GM19035 (cell line): Measurements from ENCODE around the gene GSK3B.
A peak's percentile ranks its signal among the peaks of the same experiment; 100 is the strongest.

ENCODE experiments used
- ATAC-seq: cut with Tn5 transposase; IDR thresholded peaks from one replicate; pipeline ENCODE4 v1.9.1; 2021; ENCODE audit not compliant: unreplicated experiment

The GSK3B gene

DNA sequence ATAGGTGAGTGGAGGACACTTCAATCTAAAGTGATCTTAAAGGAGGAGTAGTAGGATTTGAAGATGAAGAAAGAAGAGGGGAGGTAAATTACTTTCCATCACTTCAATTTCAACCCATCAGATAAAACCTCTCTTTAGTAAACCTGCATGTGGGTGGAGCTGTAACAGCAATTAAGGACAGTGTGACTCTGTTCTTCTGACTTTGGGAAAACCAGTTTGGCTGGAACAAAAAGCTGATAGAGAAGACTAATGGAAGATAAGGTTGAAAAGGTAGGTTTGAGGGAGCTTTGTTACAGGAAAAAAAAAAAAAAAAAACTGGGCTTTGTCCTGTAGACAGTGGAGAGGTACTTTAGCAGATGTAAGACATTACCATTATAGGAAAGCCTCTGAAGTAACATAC lies 4.5 kb upstream of the GSK3B start:
- ATAC-seq, result no peak

DNA sequence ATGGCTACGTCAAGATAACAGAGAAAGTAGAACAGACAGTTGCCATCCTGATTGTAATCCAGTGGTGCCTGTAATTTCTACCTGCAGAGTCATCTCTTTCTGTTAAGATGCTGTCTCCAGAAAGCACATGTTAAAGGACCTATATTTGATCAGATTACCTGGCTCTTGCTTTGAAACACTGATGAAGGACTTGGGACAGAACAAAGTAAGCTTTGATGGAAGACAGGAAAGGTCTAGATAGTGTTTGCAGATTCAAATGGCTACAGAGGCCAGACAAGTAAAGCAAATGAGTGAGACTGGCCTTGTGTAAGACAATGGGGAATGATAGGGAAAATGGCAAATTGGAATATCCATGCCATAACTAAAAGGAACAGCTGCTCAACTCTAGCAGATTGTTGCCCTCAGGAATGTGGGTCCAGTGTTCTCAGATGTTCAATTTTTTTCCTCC lies 1.8 kb upstream of the GSK3B start:
- ATAC-seq, result no peak

DNA sequence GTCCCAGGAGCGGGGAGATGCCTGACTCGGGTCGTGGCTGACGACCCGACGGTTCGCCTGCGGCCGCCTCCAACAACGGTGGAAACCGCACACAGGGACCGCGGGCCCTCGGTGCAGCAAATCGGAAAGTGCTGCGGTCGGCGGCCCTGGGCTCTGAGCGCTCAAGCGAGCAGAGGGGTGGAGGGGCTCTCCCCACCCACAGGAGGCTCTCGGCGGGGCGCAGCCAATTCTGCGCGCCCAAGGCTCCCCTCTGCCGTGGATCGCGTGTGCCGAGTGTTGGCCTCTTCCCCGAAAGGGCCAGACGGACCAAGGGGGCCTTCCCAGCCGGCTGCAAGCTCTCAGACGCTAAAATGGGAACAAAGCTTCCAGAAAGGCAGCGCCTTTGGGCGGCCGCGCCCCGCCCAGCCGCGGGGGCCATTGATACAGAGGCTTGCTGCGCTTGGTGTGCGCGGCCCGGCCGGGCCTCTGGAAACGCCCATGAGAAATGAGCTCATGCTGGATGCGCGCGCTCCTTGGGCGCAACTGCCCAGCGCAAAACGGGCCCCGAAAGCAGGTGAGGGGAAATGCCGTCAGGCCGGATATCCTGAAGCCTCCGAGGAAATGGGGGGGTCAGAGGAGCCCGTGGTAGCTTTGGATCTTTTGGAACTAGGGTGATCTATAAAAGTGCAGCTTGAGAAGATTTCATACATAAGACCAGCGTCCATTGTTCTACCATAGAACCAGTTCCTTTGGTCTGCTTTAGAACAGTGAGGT lies 1.2 kb upstream of the GSK3B start:
- peak; percentile 47 for ATAC-seq

DNA sequence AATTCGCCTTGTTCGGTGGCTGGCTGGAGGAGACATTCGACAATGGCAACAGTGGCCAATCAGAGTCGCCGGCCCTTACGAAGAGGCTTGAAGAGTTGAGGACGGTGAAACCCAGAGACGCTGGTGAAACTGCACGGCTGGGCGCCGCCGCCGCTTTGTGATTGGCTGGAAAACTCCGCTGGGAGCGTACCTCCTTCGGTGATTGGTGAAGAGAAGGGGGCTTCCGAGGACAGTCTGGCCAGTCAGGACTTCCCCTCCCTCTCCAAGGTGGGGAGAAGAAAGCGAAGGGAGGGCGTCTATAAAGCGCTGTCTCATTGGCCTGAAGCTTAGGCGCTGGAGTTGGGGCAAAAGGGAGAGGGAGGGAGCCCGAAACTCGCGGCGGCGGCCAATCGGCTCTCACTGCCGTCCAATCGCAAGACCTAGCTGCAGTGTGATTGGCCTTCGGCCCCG lies 554 bp upstream of the GSK3B start:
- peak; percentile 66 for ATAC-seq

DNA sequence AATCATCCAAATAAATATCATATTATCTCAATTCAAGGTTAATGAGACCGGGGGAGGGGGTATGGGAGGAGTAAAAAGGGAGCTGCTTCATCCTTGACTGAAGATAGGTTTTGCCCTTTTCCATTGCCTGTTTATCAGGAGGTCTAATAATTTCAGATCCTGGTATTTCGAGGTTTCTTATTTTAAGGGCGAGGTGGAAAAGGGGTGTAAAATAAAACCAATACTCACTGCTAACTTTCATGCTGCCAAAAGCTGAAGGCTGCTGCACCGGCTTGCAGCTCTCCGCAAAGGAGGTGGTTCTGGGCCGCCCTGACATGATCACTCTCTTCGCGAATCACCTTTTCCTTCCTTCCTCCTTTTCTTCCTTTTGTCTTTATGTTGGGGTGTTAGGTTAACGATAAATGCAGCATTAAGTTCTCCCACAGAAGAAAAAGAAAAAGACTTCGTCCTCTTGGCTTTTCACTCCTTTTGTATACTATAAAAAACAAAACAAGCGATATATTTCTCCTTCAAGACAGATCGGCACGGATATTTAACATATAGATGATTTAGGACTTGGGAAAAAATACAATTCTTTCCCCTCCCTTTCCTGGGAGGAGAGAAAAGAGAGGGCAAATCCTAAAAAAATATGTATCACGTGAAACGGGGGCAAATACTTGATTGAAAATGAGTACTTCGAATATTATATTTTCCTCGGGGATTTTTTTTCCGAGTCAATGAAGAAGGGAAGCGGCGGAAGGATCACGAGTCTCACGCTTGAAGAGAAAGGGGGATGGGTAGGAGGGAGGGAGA lies 932 bp downstream of the GSK3B start:
- ATAC-seq, result no peak

DNA sequence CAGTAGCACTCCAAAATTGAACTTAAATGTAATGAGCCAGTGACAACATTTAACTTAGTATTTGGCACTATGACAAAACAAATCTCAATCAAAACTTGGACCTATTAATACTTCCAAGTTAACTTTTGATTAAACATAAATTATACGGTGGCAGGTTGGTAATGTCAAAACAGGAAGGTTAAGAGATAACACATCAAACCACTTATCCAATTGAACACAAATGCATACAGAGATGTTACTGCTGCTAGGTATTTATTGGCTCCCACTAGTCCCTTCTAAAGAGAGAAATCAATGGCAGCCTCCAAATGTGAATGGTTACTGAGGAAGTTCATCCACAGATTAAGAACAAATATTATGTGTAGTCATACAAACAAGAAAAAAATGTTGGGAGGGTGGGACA lies 1.8 kb downstream of the GSK3B start:
- no peak for ATAC-seq

DNA sequence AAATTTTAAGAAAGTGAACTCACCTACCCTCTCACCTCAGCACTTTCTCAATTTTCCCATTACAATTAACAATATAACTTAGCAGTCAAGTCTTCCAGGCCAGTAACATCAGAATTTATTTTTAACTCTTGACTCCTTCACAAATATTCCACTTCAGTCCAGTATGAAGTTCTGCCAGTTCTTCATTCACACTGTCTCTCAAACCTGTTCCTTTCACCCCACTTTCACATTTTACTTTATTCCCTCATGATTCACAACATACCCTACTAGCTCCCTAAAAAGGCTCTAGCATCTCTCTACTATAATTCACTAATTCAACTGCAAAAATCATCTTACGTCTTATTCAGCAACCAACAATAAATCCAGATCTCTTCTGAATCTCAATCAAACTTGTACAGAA lies 3.8 kb downstream of the GSK3B start:
- no peak for ATAC-seq

DNA sequence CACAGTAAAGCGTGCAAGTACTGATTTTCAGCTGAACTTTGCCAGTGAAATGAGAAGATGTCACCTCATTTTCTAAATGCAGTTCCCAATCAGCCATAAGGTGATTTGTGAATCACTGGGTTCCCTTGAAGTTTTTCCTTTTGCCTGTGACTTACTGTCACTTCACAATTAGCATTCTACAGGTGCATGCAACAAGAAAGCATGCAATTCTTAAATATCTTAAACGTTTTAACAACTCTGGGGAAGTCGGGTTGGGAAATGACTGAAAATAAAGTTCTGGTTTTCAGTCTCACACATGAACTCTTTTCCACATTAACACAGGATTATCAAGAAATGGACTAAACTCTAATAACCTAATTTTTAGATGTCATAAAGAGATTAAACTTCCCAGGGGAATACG lies 5.2 kb downstream of the GSK3B start:
- ATAC-seq, result no peak

DNA sequence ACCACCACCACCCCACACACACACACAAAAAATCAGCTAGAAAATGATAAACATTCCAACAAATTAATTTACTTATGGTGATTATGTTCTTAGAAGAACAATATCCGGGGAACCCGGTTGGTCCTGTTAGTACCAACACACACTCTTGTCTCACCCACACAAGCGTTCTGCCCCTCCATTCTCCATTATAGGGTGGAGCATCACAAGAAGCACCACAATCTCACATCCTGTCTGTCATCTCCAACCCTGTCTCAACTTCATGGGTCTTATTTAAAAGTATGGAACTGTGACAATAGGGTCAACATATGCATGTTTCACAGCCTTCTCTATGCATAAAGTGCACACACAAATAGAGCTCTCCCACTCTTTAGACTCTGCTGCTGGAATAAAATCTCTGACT lies 5.6 kb downstream of the GSK3B start:
- ATAC-seq, result no peak

DNA sequence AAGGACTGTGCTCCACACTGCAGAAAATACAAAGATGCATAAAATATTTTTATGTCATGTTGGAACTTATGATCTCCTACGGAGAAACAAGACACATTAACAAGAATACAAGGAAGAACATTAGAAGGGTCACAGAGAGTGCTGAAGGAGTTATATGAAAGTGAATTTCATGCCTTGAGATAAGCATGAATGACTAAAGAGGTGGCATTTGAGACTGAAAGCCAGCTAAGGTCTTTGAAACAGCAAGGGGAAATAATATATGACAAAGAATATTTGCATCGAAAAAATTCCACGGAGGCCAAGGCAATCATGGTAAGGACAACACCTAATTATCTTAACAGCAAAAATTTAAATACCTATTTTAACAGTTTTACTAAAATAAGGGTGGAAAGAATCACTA lies 12.5 kb downstream of the GSK3B start:
- ATAC-seq, result no peak

DNA sequence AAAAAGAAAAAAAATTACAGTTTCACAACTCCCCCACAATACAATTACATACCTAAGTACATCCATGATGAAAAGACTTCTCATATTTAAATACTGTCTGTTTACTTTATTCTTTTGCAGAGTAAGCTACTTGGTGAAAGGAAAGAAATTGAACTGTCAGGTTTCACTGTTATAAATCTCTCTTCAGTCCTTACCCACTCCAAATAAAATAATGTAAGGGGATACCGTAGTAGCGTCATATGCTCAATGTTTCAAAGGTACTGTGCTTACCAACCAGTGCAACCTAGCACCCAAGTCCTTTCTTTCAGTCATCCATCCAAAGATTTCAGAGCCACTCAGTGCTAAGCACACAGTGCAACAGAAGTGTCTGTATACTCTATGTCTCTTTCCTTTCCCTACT lies 13.4 kb downstream of the GSK3B start:
- no peak for ATAC-seq

DNA sequence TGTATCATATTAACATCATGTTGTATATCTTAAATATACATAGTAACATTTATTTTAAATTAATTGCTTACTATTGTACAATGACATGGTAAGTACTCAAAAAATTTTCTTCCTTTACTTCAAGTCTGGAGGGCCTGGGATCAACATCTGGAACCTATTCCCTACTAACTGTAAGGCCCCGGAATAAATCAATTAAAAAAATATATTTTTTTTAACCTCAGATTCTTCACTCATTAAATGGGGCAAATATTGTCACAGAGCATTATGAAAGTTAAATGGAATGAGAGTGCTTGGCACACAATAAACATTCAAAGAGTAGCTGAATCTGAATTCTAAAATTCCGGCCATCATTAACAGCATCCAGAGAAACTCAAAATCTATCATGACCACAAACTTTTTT lies 16.5 kb downstream of the GSK3B start:
- ATAC-seq, result no peak

DNA sequence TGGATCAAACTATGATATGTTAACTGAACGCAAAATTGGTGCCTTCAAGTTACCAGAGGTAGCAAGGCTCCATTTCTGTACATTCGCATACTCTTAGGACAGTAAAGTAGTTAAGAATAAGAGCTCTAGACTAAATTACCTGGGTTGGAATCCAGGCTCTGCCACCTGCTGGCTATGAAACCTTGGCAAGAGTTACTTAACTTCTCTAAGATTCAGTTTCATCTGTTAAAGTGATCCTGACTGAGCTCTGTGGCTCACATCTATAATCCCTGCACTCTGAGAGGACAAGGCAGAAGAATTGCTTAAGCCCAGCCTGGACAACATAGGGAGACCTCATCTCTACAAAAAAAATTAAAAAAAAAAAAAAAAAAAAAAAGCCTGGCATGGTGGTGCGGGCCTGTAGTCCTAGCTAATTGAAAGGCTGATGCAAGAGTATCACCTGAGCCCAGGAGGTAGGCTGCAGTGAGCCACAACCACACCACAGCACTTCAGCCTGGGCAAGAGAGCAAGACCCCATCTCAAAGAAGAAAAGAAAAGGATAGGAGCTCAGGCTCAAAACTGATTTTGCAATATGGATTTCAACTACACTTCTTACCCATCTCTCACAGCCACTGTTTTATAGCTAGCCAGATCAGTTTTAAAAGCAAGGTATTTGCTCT lies 21.3 kb downstream of the GSK3B start:
- ATAC-seq, result no peak

DNA sequence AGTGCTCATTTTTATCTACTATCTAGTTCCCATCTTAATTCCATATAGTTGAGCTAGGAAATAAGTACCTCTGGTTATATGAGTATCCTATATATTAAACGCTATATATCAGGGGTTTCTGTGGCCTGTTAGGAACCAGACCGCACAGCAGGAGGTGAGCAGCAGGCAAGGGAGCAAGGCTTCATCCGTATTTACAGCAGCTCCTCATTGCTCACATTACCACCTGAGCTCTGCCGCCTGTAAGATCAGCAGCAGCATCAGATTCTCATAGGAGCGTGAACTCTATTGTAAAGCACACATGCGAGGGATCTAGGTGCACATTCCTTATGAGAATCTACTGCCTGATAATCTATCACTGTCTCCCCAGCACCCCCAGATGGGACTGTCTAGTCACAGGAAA lies 23.0 kb downstream of the GSK3B start:
- no peak for ATAC-seq

DNA sequence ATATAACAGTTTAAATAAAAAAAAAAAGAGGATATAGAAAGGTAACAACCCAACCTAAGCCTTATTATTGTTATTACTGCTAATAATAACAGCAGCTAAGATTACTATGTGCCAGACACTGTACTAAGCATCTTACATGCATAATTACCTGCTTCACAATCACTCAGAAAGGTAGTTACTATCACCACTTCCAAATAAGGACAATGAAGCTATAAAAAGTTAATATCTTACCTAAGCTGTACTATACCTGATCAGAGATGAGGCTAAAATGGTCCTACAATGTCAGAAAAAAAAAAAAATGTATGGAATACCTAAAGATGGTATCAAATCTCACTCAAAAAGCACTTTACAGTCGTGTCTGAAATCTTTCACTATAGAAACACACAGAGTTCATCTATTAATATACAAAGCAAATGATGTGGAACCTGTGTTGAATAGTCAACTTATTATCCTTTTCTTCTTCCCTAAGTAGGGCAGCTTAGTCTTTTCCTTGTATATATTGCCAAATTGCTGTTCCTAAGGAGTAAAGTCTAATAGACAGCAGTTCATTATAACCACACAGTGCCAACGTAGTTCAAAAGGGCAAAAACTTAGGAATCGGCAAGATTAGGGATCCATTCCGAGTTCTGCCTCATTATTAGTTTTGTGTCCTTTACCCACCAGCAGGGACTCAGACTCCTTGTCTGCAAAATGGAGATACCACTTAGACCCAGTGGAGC lies 23.8 kb downstream of the GSK3B start:
- no peak for ATAC-seq

DNA sequence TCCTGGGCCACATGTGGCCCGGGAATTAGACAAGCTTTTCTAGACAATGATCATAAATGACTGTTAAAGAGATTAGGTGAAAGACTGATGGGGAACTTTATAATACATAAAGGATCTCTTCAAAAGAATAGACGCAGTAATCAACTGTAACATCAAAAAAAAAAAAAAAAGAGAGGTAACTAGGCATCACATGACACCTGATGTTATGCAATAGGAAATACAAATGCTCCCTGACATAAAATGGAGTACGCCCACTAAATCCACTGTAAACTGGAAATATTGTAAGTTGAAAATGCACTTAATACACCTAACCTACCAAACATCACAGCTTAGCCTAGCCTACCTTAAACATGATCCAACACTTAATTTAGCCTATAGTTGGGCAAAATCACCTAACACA lies 27.2 kb downstream of the GSK3B start:
- no peak for ATAC-seq

DNA sequence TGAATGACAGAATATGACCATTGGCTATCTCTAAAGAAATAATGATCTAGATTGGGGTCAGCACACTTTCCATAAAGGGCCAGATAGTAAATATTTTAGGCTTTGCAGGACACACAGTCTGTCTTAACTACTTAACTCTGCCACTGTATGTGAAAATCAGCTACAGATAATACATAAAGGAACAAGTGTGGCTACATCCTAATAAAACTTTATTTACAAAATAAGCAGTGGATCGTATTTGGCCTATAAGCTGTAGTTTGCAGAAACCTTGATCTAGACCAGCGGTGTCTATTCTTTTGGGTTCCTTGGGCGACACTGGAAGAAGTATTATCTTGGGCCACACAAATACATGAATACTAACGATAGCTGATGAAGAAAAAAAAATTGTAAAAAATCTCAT lies 27.6 kb downstream of the GSK3B start:
- ATAC-seq, result no peak

DNA sequence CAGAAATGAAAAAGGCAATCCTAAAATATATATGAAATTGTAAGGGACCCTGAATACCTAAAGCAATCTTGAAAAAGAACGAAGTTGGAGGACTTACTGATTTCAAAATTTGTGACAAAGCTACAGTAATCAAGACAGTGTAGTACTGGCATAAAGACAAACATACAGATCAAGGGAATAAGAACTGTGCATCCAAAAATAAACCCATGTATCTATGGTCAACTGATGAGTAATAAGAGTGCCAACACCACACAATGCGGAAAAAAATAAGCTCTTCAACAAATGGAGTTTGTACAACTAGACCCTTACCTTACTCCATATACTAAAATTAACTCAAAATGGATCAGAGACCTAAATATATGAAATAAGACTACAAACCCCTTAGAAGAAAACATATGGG lies 29.6 kb downstream of the GSK3B start:
- ATAC-seq, result no peak

DNA sequence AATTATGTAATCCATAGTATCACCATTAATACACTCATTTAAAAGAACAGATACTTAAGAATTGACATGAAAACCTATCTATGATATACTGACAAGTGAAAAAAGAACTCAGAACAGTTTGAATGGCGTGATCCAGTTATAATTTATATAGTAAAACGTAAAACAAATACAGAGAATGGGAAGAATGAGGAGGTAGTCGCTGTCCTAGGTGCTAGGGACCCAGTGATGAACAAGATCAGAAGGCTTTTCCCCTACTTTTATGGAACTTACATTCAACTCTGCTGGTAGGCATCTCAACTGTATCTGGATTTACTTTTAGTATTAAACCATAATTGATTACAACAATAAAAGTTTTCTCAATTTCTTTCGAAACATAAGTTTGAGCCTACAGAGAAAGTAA lies 31.8 kb downstream of the GSK3B start:
- no peak for ATAC-seq

DNA sequence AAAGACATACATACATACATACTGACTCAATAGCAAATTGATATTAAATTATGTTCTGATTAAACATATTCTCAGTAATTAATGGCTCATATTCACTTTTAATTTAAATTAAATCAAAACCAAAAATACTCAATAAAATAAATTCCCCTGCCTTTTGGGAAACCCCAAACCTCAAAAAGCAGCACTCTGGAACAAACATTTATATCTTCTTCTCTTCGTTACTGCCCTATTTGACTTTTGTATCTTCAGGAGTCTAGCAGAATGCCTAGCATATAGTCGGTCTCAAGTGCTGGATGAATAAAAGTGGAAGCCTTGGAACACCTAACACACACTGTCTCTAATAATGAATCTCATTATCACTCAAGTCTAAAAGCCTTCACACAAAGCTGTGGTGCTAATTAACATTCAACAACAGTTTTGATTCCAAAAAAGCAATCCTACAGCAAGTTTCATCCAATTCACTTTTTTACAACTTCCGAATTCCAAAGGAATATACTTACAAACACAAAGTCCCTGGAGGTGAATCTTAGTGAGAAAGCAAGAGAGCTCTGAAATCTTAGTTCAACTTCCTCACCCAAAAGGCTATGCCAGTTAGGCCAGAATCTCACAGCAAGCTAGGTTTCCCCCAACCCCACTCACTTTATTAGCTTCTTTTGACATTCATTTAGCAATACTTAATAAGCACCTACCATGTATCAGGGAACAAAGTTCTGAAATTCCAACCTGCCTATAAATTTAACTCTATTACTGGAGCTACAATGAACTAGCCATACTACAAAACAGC lies 35.0 kb downstream of the GSK3B start:
- no peak for ATAC-seq

DNA sequence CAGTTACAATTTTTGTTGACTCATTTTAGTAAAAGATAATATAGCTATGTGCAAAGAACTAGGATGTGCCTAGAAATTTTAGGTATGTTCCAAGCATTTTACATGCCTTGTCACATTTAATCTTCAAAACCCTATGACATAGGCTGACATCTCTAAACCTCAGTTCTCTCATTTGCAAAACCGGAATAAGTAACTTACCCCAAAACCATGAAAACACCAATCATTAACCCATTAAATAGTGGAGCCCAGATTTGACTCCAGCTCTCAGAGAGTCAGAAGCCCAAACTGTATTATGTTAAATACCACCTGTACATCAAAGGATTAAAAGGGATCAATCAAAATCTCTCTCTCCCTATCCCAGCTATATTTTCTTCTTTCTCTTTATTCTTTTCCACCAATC lies 36.6 kb downstream of the GSK3B start:
- ATAC-seq, result no peak
